Muscle layer of colon (tissue), 2 donors: ENCODE measurements around the gene CAMKMT.

Experiments used
- H3K27ac ChIP-seq: one replicate; pipeline ENCODE4 v1.7.0; 2013; ENCODE audit warnings: low read depth, mild to moderate bottlenecking, low read length, moderate library complexity
- H3K27me3 ChIP-seq, 2 donors: one replicate each; pipeline ENCODE4 v1.7.0; 2013; ENCODE audit warnings: low read length in 2 of 2, mild to moderate bottlenecking in 2 of 2; ENCODE audit not compliant: insufficient read depth in 2 of 2, control insufficient read depth in 1 of 2
- H3K36me3 ChIP-seq: one replicate; pipeline ENCODE4 v1.7.0; 2013; ENCODE audit warnings: mild to moderate bottlenecking, low read length; ENCODE audit not compliant: insufficient read depth
- H3K4me1 ChIP-seq: one replicate; pipeline ENCODE4 v1.7.0; 2013; ENCODE audit warnings: mild to moderate bottlenecking, low read length; ENCODE audit not compliant: insufficient read depth
- H3K4me3 ChIP-seq, 2 donors: one replicate each; pipeline ENCODE4 v1.7.0; 2013; ENCODE audit warnings: low read length in 2 of 2, low read depth in 1 of 2, mild to moderate bottlenecking in 1 of 2, moderate library complexity in 1 of 2
- H3K9ac ChIP-seq: one replicate; pipeline ENCODE4 v1.7.0; 2013; ENCODE audit warnings: low read length
- H3K9me3 ChIP-seq: one replicate; pipeline ENCODE4 v1.7.0; 2013; ENCODE audit warnings: mild to moderate bottlenecking, low read length
- donor health status: abdominal sarcoma.
- donor health status: Adenocarcinoma of cecum.

CAMKMT gene

DNA sequence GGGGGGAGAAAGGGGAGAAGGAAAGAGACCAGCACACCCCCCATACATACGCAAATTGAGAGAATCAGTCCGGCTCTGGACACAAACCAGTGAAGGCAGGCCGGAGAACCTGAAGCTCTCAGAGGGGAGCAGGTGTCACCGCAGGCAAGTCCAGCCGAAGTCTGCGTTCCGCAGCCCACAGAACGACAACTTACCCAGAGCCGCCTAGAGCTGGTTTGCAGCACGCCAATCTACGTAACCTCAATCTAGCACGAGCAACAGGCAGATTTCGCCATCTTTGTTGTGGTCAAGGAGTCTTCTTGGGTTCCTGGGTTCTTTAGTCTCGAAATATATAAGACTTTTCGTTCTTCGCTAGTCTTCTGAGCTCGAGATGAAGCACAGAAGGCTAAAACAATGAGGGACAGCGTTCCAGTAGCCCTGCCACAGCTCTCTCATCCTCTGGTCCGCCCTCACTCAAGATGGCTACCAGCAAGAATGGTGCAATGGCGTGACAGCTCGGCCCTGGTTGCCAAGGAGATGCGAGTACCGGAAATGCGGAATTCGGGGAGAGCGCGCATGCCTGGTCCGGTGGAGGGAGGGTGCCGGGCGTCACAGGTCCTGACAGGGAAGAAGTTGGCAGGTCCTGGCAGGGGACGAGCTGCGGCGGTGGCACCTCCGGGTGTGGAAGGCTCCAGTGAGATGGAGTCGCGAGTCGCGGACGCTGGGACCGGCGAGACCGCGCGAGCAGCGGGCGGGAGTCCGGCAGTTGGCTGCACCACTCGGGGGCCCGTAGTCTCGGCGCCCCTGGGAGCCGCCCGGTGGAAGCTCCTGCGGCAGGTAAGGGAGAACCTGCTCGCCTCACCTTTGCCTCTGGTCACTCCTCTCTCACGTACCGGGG, at the start of gene CAMKMT, which contains the start of gene PREPL:
Gene CAMKMT (plus strand): TSS at position 618 of the 877 bp plus-strand sequence.
Gene PREPL (minus strand): TSS at position 165 of the 877 bp plus-strand sequence. CDS start 15,152 bp downstream, outside the sequence.
- Histone ChIP-seq H3K9ac (peak within 1 kb of the TSS; percentile 92), H3K27me3 (no peaks in the 10 kb centered on the region), H3K4me1 (peaks cover 14% of the 10 kb centered on the region), H3K4me3 (peak within 1 kb of the TSS; percentile 81 to 83), H3K36me3 (no peaks in the 10 kb centered on the region), H3K9me3 (no peaks in the 10 kb centered on the region), H3K27ac (peak within 1 kb of the TSS; percentile 95)

GRCh38 chr2:44314362-44314761, 47.4 kb upstream of the CAMKMT start:
- Histone ChIP-seq H3K27me3 (no peaks in the 10 kb centered on the region), H3K9ac (no peak overlapping the region), H3K9me3 (peaks cover 19% of the 10 kb centered on the region), H3K27ac (no peak overlapping the region), H3K36me3 (peaks cover 41% of the 10 kb centered on the region), H3K4me1 (no peaks in the 10 kb centered on the region), H3K4me3 (no peak overlapping the region)

DNA sequence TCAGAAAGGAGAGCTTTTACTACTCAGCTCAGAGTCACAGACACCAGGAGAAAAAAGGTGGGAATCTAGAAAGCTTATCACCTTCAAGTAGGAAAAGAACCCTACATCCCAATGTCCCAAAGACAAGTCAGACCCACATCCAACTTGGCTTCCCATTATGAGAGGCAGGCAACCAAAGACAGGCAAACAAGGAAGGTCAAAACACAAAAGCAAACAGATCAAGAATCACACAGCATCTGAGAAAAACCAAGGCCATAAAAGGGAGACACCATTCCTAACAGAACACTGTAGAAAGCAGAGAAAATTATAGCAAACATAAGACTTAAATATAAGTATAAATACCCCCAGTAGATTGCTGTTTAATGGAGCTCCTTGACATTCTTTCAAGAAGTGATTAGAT, 45.8 kb upstream of the CAMKMT start:
- Histone ChIP-seq H3K4me1 (no peaks in the 10 kb centered on the region), H3K4me3 (no peak overlapping the region), H3K36me3 (peaks cover 47% of the 10 kb centered on the region), H3K9me3 (peaks cover 8% of the 10 kb centered on the region), H3K27ac (no peak overlapping the region), H3K27me3 (no peaks in the 10 kb centered on the region), H3K9ac (no peak overlapping the region)

DNA sequence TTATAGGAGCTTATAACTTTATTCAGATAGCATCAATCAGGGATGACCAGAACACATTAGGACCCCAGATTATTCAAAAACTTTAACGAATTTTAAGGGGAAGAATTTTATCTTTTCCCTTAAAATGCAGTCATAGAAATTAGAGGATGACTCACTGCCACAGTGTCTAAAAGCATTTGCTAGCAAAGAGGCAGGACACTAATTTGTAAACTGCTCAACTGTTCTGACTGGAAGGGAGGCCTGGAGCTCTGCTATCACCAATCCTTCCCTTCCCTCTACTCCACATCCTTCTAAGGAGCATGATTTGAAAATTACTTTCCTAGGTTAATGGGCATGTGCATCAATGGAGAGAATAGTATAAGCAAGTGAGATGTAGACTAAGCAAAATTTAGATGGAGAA, 40.9 kb upstream of the CAMKMT start:
- Histone ChIP-seq H3K36me3 (peaks cover 55% of the 10 kb centered on the region), H3K27me3 (no peaks in the 10 kb centered on the region), H3K9me3 (no peaks in the 10 kb centered on the region), H3K4me1 (no peaks in the 10 kb centered on the region), H3K9ac (no peak overlapping the region), H3K27ac (no peak overlapping the region), H3K4me3 (no peak overlapping the region)

- H3K4me1 ChIP-seq: no peaks in the 10 kb centered on the region
Observed at GRCh38 chr2:44321360-44321759, 40.4 kb upstream of the CAMKMT start.

GRCh38 chr2:44324971-44325426, 36.7 kb upstream of the CAMKMT start:
- Histone ChIP-seq H3K36me3 (peaks cover 54% of the 10 kb centered on the region), H3K4me3 (no peak overlapping the region), H3K9ac (no peak overlapping the region), H3K4me1 (no peaks in the 10 kb centered on the region), H3K27me3 (no peaks in the 10 kb centered on the region), H3K27ac (no peak overlapping the region), H3K9me3 (no peaks in the 10 kb centered on the region)

More at GRCh38 chr2:44321360-44321759, 40.4 kb upstream of the CAMKMT start:
- Histone ChIP-seq H3K9me3 (no peaks in the 10 kb centered on the region), H3K27ac (no peak overlapping the region), H3K4me3 (no peak overlapping the region), H3K36me3 (peaks cover 53% of the 10 kb centered on the region), H3K9ac (no peak overlapping the region), H3K27me3 (no peaks in the 10 kb centered on the region)

DNA sequence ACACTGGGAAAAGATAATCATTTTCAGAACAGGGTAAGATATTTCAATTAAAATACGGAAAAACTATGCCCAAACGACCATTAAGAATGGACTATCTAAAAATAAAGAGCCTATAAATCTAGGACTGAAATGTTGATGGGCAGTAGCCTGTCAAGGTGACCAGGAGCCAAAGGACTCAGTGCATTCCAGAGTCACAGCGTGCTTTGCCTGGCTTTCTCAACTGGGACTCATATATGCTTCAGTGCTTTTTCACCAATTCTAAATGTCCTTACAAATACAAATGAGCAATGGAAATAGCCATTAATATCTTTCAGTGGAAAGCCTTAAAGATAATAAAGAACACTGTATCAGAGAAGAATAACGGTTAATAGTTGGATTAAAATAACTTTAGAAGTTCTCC, 35.9 kb upstream of the CAMKMT start:
- Histone ChIP-seq H3K9me3 (no peaks in the 10 kb centered on the region), H3K36me3 (peaks cover 49% of the 10 kb centered on the region), H3K4me1 (no peaks in the 10 kb centered on the region), H3K27me3 (no peaks in the 10 kb centered on the region), H3K4me3 (no peak overlapping the region), H3K9ac (no peak overlapping the region), H3K27ac (no peak overlapping the region)

- H3K4me3 ChIP-seq: no peak overlapping the region
- H3K36me3 ChIP-seq: peaks cover 47% of the 10 kb centered on the region
- no peak overlapping the region for H3K27ac ChIP-seq
- H3K9ac ChIP-seq: no peak overlapping the region
- no peaks in the 10 kb centered on the region for H3K4me1 ChIP-seq
- H3K27me3 ChIP-seq: no peaks in the 10 kb centered on the region
- no peaks in the 10 kb centered on the region for H3K9me3 ChIP-seq
Observed at GRCh38 chr2:44326548-44327264, 35.0 kb upstream of the CAMKMT start.

GRCh38 chr2:44328750-44329149, 33.0 kb upstream of the CAMKMT start:
- peaks cover 35% of the 10 kb centered on the region for H3K36me3 ChIP-seq
- no peaks in the 10 kb centered on the region for H3K9me3 ChIP-seq
- H3K27me3 ChIP-seq: no peaks in the 10 kb centered on the region
- H3K9ac ChIP-seq: no peak overlapping the region
- no peak overlapping the region for H3K4me3 ChIP-seq
- no peak overlapping the region for H3K27ac ChIP-seq
- H3K4me1 ChIP-seq: peaks cover 3% of the 10 kb centered on the region

DNA sequence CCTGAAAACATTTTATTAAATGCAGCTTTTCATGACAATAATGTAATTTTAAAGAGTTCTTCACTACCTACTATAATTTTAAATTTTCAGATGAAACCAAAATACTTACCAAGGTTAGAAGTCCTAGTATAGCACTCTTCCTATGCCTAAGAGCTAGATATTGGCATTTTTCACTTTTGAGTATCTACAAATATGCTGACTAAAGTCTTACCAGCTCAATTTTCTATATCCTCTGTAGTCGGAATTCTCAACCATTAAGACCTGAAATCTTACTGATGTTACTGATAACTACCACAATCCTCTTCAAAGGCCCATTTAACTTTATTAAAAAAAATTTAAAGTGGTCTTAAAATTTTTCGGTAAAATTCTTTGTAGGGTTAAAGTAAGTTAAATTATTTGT, 32.4 kb upstream of the CAMKMT start:
- Histone ChIP-seq H3K4me1 (peaks cover 6% of the 10 kb centered on the region), H3K9ac (no peak overlapping the region), H3K27ac (no peak overlapping the region), H3K36me3 (peaks cover 35% of the 10 kb centered on the region), H3K9me3 (no peaks in the 10 kb centered on the region), H3K27me3 (no peaks in the 10 kb centered on the region), H3K4me3 (no peak overlapping the region)

DNA sequence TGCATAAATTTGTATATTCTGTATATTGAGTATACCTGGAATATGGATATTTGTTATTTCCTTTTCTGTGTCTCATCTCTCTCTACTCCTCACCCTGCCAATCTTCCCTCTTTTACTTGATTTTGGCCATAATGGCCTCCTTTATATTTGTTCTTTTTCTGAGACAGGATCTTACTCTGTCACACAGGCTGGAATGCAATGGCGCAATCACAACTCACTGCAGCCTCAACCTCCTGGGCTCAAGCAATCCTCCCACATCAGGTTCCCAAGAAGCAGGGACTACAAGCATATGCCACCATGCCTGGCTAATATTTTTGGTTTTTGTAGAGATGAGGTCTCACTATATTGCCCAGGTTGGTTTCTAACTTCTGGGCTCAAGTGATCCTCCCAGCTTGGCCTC, 30.9 kb upstream of the CAMKMT start:
- no peaks in the 10 kb centered on the region for H3K27me3 ChIP-seq
- peaks cover 25% of the 10 kb centered on the region for H3K36me3 ChIP-seq
- peaks cover 6% of the 10 kb centered on the region for H3K4me1 ChIP-seq
- H3K4me3 ChIP-seq: no peak overlapping the region
- H3K27ac ChIP-seq: no peak overlapping the region
- no peak overlapping the region for H3K9ac ChIP-seq
- no peaks in the 10 kb centered on the region for H3K9me3 ChIP-seq
